ENCODE measurements around the gene EXOC3L4. TPM values are rescaled to one million over a fixed set of nuclear protein-coding genes. Genes with fewer than 3 reads are reported as not detected.
"Not testable (repeated sequence)": the region's sequence is repeated elsewhere in the genome, so short reads cannot be mapped to it uniquely, and the experiment has no call there.

Gene EXOC3L4
- total and polyA plus RNA-seq, 2 donors (not counting 1 experiment from before 2014, with no cell fraction given), result 0.39 to 0.50 TPM

DNA sequence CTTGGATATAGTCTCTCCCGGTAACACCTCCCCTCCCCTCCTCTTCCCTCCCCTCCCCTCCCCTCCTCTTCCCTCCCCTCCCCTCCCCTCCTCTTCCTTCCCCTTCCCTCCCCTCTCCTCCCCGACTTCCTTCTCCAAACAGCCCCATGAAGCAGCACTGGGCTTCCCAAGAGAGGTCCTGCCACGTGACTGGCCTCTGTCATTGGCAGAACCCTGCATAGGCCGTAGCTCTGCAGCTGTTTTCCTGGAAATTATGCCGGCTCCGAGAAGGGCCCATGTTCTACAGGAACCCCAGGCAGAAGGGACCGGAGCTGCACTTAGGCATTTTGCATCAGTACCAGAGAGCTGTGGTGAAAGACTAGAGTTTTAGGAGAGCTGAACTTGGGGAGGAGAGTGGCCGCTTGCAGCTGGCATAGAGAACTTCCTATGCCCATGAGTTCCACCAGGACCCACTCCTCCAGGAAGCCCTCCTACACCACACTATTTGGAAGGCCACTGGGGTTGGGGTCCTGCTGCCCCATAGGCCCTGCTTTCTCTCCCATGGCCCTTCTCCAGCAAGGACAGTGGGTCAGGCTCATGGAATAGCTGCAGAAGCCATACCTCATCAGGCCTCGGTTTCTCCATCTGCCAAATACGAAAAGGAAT, 23.6 kb downstream of the EXOC3L4 start:
- Histone ChIP-seq H3K27ac (ENCODE audit: insufficient read depth, low read length) (no peak overlapping the region), H2AFZ (ENCODE audit: low read length) (peak overlapping the region; percentile 29), H3K79me2 (ENCODE audit: control insufficient read depth, insufficient read depth, low read length) (no peaks in the 10 kb centered on the region)

DNA sequence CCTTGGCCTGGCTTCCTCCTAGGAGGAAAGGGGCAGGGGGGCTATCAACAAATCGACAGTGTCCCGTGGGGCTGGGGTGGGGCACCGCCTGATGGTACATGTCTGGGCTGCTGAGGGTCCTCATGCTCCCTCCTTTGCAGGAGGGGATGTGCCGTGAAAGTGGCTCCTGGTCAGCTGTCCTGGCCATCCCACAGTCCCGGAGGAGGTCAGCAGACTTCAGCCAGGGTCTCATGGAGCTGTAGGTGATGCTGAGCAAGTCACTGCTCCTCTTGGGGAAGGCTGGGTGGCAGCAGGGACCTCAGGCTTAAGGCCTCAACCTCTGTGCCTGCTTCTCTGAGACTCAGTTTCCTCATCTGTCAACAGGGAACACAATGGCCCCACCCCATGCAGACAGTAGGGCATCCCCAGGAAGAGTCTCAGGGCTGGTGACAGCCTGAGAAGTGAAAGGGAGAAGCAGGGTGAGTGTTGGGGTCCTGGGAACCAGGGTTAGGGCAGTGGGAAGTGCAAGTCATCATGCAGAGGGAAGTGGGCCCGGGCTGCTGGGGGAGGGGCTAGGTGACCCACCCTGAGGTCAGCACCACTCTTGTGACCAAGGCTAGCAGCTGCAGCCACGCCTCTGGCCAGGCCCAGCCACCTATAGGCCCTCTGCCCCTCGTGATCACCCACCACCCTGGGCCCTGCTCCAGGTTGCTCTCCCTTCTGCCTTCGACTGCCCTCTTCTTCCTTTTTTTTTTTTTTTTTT, 24.3 kb downstream of the EXOC3L4 start:
- Histone ChIP-seq H3K36me3 (ENCODE audit: control insufficient read depth, insufficient read depth, low read length) (no peaks in the 10 kb centered on the region), H3K9ac (ENCODE audit: insufficient read depth, low read length) (no peak overlapping the region), H3K4me1 (ENCODE audit: control insufficient read depth, extremely low read depth, insufficient read depth, low read length) (peaks cover 24% of the 10 kb centered on the region), H3K4me2 (ENCODE audit: extremely low read depth, insufficient read depth, low read length) (no peak overlapping the region), H3K9me3 (ENCODE audit: control insufficient read depth, insufficient read depth, low read depth, low read length) (no peaks in the 10 kb centered on the region), H3K4me3 (replicated peaks in 1 of 4; ENCODE audit: control extremely low read depth in 1 of 4, insufficient read depth in 1 of 4, low read depth in 3 of 4, low read length in 4 of 4) (no peak overlapping the region), H3K79me2 (ENCODE audit: control insufficient read depth, insufficient read depth, low read length) (peaks cover under 1% of the 10 kb centered on the region), H2AFZ (ENCODE audit: low read length) (no peak overlapping the region), H3K27me3 (ENCODE audit: control insufficient read depth, insufficient read depth, low read length) (no peaks in the 10 kb centered on the region), H4K20me1 (ENCODE audit: control insufficient read depth, extremely low read depth, insufficient read depth, low read length) (no peaks in the 10 kb centered on the region), H3K27ac (ENCODE audit: insufficient read depth, low read length) (no peak overlapping the region)
- DNase-seq (ENCODE audit: low read depth in 2 of 2), result no peak
- TF ChIP-seq EZH2 (IDR thresholded peaks at IDR 0.05; ENCODE audit: low read length, missing control alignments) (no peak), CTCF (conservative IDR thresholded peaks at IDR 0.05 in 1 of 2, IDR thresholded peaks at IDR 0.05 in 1 of 2; ENCODE audit: low read depth in 1 of 2, low read length in 2 of 2) (no peak)

More for the DNA sequence above, 23.6 kb downstream of the EXOC3L4 start:
- Histone ChIP-seq H3K4me1 (ENCODE audit: control insufficient read depth, extremely low read depth, insufficient read depth, low read length) (peaks cover 22% of the 10 kb centered on the region), H4K20me1 (ENCODE audit: control insufficient read depth, extremely low read depth, insufficient read depth, low read length) (no peaks in the 10 kb centered on the region), H3K4me3 (replicated peaks in 1 of 4; ENCODE audit: control extremely low read depth in 1 of 4, insufficient read depth in 1 of 4, low read depth in 3 of 4, low read length in 4 of 4) (no peak overlapping the region), H3K9ac (ENCODE audit: insufficient read depth, low read length) (no peak overlapping the region), H3K4me2 (ENCODE audit: extremely low read depth, insufficient read depth, low read length) (no peak overlapping the region), H3K27me3 (ENCODE audit: control insufficient read depth, insufficient read depth, low read length) (no peaks in the 10 kb centered on the region), H3K9me3 (ENCODE audit: control insufficient read depth, insufficient read depth, low read depth, low read length) (no peaks in the 10 kb centered on the region), H3K36me3 (ENCODE audit: control insufficient read depth, insufficient read depth, low read length) (no peaks in the 10 kb centered on the region)
- TF ChIP-seq EZH2 (IDR thresholded peaks at IDR 0.05; ENCODE audit: low read length, missing control alignments), result no peak
- no peak for TF ChIP-seq CTCF (conservative IDR thresholded peaks at IDR 0.05 in 1 of 2, IDR thresholded peaks at IDR 0.05 in 1 of 2; ENCODE audit: low read depth in 1 of 2, low read length in 2 of 2)
- DNase-seq (ENCODE audit: low read depth in 2 of 2), result peak in 1 of 2 donors; percentile 64

GRCh38 chr14:103119527-103119926, 25.0 kb downstream of the EXOC3L4 start:
- H3K79me2 ChIP-seq (ENCODE audit: control insufficient read depth, insufficient read depth, low read length); H3K9me3 ChIP-seq (ENCODE audit: control insufficient read depth, insufficient read depth, low read depth, low read length); H3K9ac ChIP-seq (ENCODE audit: insufficient read depth, low read length); H4K20me1 ChIP-seq (ENCODE audit: control insufficient read depth, extremely low read depth, insufficient read depth, low read length); H3K27ac ChIP-seq (ENCODE audit: insufficient read depth, low read length); H3K27me3 ChIP-seq (ENCODE audit: control insufficient read depth, insufficient read depth, low read length); H2AFZ ChIP-seq (ENCODE audit: low read length); H3K4me3 ChIP-seq (replicated peaks in 1 of 4; ENCODE audit: control extremely low read depth in 1 of 4, insufficient read depth in 1 of 4, low read depth in 3 of 4, low read length in 4 of 4); H3K4me2 ChIP-seq (ENCODE audit: extremely low read depth, insufficient read depth, low read length); H3K36me3 ChIP-seq (ENCODE audit: control insufficient read depth, insufficient read depth, low read length); DNase-seq (ENCODE audit: low read depth in 2 of 2): not testable (repeated sequence)
- H3K4me1 ChIP-seq (ENCODE audit: control insufficient read depth, extremely low read depth, insufficient read depth, low read length), result peaks cover 25% of the 10 kb centered on the region
